ENCODE data around the gene RHOT2.
A peak's percentile ranks its signal among the peaks of the same experiment; 100 is the strongest.

The RHOT2 gene

GRCh38 chr16:647173-647902 lies 20.6 kb upstream of the RHOT2 start:
- no peak for DNase-seq (ENCODE audit: low spot score)

GRCh38 chr16:648071-648780 lies 19.7 kb upstream of the RHOT2 start:
- DNase-seq (ENCODE audit: low spot score), result peak; percentile 75

- DNase-seq (ENCODE audit: low spot score), result peak; percentile 94
Observed at GRCh38 chr16:648781-649589, 18.9 kb upstream of the RHOT2 start, which contains the start of gene WDR90. Gene WDR90 (plus strand): TSS chr16:649365. CDS start chr16:649417, 52 bp downstream.

- DNase-seq (ENCODE audit: low spot score), result no peak
Observed at GRCh38 chr16:649631-650030, 18.3 kb upstream of the RHOT2 start.

GRCh38 chr16:651844-652243 lies 16.1 kb upstream of the RHOT2 start:
- DNase-seq (ENCODE audit: low spot score), result no peak

GRCh38 chr16:652454-653305 lies 15.3 kb upstream of the RHOT2 start:
- DNase-seq (ENCODE audit: low spot score), result no peak

- no peak for DNase-seq (ENCODE audit: low spot score)
Observed at GRCh38 chr16:654034-654433, 13.9 kb upstream of the RHOT2 start.

- no peak for DNase-seq (ENCODE audit: low spot score)
Observed at GRCh38 chr16:657487-657886, 10.4 kb upstream of the RHOT2 start.

- DNase-seq (ENCODE audit: low spot score), result no peak
Observed at GRCh38 chr16:658679-659571, 9.0 kb upstream of the RHOT2 start.

- no peak for DNase-seq (ENCODE audit: low spot score)
Observed at GRCh38 chr16:659618-660017, 8.3 kb upstream of the RHOT2 start.

GRCh38 chr16:660132-660458 lies 7.8 kb upstream of the RHOT2 start:
- no peak for DNase-seq (ENCODE audit: low spot score)

- peak; percentile 89 for DNase-seq (ENCODE audit: low spot score)
Observed at GRCh38 chr16:660459-661183, 7.3 kb upstream of the RHOT2 start.

- no peak for DNase-seq (ENCODE audit: low spot score)
Observed at GRCh38 chr16:661184-661821, 6.6 kb upstream of the RHOT2 start.

GRCh38 chr16:662095-662494 lies 5.8 kb upstream of the RHOT2 start:
- DNase-seq (ENCODE audit: low spot score), result no peak

- DNase-seq (ENCODE audit: low spot score), result no peak
Observed at GRCh38 chr16:662597-662996, 5.3 kb upstream of the RHOT2 start.

GRCh38 chr16:666572-666971 lies 1.4 kb upstream of the RHOT2 start:
- DNase-seq (ENCODE audit: low spot score), result no peak

GRCh38 chr16:667113-667779 lies 686 bp upstream of the RHOT2 start:
- no peak for DNase-seq (ENCODE audit: low spot score)

- no peak for DNase-seq (ENCODE audit: low spot score)
Observed at GRCh38 chr16:668519-669171, 713 bp downstream of the RHOT2 start.

- DNase-seq (ENCODE audit: low spot score), result no peak
Observed at GRCh38 chr16:669666-670065, 1.7 kb downstream of the RHOT2 start.
